Measurements from ENCODE around the gene GBX1.

Gene GBX1

DNA sequence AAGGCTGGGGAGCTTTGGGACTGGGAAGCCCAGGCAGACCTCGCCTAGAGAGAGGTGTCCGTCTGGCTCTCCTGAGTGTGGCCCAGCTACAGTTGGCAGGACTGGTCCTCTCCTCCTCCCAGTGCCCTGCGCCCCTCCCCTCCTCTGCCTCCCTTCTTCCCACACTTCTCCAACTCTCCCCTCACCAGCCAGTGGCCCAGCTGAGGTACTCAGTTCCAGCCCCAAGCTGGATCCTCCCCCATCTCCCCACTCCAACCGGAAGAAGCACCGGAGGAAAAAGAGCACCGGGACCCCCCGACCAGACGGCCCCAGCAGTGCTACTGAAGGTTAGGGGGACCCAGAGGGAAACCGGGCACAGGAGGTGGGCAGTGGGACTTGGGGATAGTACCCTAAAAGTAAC is 27.7 kb downstream of the GBX1 start:
- H3K4me3 ChIP-seq (ENCODE audit: low read depth, low read length): no peak overlapping the region
- TF ChIP-seq, protein P1, sequence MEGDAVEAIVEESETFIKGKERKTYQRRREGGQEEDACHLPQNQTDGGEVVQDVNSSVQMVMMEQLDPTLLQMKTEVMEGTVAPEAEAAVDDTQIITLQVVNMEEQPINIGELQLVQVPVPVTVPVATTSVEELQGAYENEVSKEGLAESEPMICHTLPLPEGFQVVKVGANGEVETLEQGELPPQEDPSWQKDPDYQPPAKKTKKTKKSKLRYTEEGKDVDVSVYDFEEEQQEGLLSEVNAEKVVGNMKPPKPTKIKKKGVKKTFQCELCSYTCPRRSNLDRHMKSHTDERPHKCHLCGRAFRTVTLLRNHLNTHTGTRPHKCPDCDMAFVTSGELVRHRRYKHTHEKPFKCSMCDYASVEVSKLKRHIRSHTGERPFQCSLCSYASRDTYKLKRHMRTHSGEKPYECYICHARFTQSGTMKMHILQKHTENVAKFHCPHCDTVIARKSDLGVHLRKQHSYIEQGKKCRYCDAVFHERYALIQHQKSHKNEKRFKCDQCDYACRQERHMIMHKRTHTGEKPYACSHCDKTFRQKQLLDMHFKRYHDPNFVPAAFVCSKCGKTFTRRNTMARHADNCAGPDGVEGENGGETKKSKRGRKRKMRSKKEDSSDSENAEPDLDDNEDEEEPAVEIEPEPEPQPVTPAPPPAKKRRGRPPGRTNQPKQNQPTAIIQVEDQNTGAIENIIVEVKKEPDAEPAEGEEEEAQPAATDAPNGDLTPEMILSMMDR (IDR thresholded peaks at IDR 0.05; ENCODE audit: low read depth, low read length, missing control alignments): no peak
- no peak for DNase-seq (ENCODE audit: low read depth)

DNA sequence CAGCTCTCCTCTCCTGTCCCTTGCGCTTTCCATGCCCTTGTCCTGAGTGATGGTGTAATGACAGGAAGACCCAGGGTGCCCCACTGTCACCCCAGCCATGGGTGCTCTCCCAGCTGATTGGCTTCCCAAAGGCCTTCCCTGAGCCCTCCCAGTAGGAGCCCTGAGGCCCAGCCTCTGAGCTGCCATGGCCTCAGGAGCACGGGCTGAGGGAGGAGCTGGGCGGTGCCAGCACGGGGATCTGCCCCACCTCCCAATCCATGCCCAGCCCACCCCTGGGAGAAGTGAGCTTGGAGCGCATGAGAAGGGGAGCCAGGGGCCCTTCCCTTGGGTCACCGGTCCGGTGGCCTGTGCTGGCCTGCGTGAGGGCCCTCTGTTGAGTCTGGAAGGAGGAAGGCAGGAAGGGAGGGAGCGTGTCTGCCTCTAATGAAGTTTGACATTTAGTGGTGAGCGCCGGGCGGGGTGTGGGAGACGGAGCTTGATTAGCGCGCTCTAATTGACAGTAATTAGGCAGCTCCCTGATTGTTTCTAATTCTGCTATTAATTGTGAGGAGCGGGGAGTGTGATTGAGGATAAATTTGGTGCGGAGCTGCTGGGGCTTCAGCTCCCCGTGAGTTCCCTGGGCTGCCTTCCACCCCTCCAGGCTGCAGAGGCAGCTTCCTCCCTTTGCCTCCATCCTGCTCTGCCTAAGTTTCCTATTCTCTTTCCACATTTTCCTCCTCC is 28.3 kb downstream of the GBX1 start:
- no peak overlapping the region for H3K4me3 ChIP-seq (ENCODE audit: low read depth, low read length)
- DNase-seq (ENCODE audit: low read depth): no peak
- TF ChIP-seq, protein P1 (IDR thresholded peaks at IDR 0.05; ENCODE audit: low read depth, low read length, missing control alignments): no peak

DNA sequence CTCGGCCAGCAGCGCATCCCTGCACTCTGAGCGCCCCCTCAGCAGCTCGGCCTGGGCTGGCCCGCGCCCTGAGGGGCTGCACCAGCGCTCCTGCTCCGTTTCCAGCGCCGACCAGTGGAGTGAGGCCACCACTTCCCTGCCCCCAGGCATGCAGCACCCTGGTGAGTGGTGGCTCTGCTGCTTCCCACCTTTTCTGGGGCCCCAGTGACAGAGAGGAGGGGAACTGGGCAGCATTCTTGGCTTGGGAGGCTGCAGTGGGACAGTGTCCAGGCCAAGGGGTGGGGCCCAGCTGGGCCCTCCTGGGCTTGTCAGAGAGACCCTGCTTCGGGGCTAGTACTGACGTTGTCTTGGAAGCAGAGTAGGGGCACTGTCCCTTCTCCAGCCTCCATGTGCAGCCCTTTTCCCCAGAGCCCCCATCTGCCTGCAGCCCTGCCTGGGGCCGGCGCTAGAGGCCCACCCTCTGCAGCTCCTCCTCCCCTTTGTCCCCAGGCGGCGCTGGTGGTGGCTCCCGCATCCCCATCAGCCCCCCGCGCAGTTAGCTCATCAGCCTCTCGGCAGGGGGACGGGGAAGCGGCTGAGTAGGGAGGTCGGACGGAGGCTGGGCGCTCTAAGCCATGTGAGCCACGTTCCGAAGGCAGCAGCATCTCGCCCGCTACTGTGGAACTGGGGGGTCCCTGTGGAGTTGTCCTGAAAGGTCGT is 29.2 kb downstream of the GBX1 start:
- TF ChIP-seq, protein P1 (IDR thresholded peaks at IDR 0.05; ENCODE audit: low read depth, low read length, missing control alignments): no peak
- no peak overlapping the region for H3K4me3 ChIP-seq (ENCODE audit: low read depth, low read length)
- DNase-seq (ENCODE audit: low read depth): no peak

- no peak overlapping the region for H3K4me3 ChIP-seq (ENCODE audit: low read depth, low read length)
- TF ChIP-seq, protein P1 (IDR thresholded peaks at IDR 0.05; ENCODE audit: low read depth, low read length, missing control alignments): no peak
- DNase-seq (ENCODE audit: low read depth): no peak
These were observed 29.7 kb downstream of the GBX1 start for GRCh38 chr7:151137791-151138152.

- no peak overlapping the region for H3K4me3 ChIP-seq (ENCODE audit: low read depth, low read length)
- TF ChIP-seq, protein P1 (IDR thresholded peaks at IDR 0.05; ENCODE audit: low read depth, low read length, missing control alignments): no peak
- no peak for DNase-seq (ENCODE audit: low read depth)
These were observed 30.3 kb downstream of the GBX1 start for GRCh38 chr7:151137076-151137675.

DNA sequence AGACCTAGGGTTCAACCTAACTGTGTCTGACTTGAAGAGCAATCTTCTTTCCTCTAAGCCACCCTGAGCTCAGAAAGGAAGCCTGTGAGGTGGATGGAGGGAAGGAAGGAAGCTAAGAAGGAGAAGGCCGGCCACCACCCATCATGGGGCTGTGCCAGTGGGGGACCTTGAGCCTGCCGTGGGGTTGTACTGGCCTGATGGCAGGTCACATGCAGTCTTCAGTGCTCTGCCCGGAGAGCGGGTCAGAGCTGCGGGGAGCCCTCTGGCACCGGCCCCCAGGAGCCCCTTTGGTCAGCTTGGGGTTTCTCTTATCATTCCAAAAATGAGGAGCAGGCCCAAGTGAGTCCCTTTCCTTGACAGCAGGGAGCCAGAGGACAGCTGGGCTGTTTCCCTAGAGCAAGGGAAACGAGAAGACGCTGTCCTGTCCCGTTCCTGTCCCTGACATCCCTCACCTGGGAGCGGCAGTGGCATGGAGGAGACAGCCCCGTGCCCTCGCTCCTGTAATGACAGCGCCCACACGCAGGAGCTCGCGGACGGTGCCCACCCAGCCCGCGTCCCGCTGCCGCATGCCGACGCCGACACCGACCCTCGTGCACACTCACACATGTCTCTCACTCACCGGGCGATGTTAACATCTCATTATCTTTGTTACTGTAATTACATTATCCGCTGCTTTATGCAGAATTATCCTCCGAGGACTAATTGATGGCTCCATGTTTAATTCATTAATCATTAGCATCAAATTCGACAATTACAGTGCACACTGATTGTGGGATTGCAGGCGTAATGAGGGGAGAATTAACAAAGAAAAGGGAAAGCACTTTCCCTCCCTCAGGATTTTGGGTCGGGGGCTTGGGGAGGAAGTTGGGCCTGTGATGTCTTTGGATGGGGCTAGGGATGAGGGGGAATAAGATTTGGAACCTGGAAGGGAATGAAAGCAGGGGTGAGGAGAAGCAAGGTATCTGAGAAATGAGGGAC is 31.3 kb downstream of the GBX1 start:
- no peak overlapping the region for H3K4me3 ChIP-seq (ENCODE audit: low read depth, low read length)
- TF ChIP-seq, protein P1 (IDR thresholded peaks at IDR 0.05; ENCODE audit: low read depth, low read length, missing control alignments): no peak
- DNase-seq (ENCODE audit: low read depth): no peak

All from GM12864 (cell line).